ENCODE data around the gene HDAC8. TPM values are rescaled to one million over a fixed set of nuclear protein-coding genes. Genes with fewer than 3 reads are reported as not detected.

The HDAC8 gene
- total RNA-seq, 2 donors from 2014 or later = 31.5 to 46.8 TPM

DNA sequence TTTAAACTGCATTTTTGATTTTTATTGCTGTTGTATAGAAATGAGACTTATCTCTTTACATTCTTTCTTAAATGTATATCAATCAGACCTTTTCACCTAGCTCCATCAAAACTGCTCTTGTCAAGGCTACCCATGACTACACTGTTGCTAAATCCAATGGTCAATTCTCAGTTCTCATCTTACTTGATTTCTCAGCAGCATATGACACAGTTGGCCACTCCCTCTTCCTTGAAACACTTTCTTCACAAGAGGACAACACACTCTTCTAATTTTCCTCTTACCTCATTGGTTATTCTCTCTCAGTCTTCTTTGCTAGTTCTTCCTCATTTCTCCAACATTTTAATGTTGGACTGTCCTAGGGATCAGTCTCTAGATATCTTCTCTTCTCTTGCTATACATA lies 172.8 kb downstream of the HDAC8 start:
- Mint-ChIP-seq H3K36me3 (peaks cover 8% of the 10 kb centered on the region), H3K4me3 (no peak overlapping the region), H3K27me3 (peaks cover 0 to 2% of the 10 kb centered on the region in 2 donors), H3K27ac (no peak overlapping the region), H3K4me1 (ENCODE audit: low read depth in 2 of 2) (peaks cover 0 to 6% of the 10 kb centered on the region in 2 donors), H3K9me3 (no peaks in the 10 kb centered on the region)
- ATAC-seq (no peak), DNase-seq (ENCODE audit: low spot score) (no peak)

DNA sequence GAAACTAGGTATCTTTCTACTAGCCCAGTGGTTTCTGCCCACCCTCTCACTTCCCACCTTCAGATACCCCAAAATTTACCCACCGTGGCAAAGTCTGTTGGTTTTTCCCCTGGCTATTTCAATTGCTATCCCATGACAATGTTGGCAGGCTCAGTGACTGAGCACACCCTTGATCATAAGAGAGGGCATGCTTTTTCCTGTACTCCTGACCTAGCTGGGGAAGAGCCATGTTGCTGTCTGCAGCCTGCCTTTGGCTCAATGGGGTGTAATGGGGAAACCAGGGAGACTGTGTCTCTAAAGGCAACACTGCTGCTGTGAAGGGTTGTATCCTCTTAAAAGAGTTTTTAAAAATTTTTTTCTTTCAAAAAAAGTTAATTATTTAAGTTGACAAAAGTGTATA lies 176.5 kb downstream of the HDAC8 start:
- no peak for ATAC-seq
- Mint-ChIP-seq H3K4me1 (ENCODE audit: low read depth in 2 of 2) (peaks cover 0 to 6% of the 10 kb centered on the region in 2 donors), H3K27me3 (peaks cover 0 to 2% of the 10 kb centered on the region in 2 donors), H3K27ac (no peak overlapping the region), H3K36me3 (peaks cover 8% of the 10 kb centered on the region), H3K9me3 (no peaks in the 10 kb centered on the region), H3K4me3 (no peak overlapping the region)
- DNase-seq (ENCODE audit: low spot score) = no peak

DNA sequence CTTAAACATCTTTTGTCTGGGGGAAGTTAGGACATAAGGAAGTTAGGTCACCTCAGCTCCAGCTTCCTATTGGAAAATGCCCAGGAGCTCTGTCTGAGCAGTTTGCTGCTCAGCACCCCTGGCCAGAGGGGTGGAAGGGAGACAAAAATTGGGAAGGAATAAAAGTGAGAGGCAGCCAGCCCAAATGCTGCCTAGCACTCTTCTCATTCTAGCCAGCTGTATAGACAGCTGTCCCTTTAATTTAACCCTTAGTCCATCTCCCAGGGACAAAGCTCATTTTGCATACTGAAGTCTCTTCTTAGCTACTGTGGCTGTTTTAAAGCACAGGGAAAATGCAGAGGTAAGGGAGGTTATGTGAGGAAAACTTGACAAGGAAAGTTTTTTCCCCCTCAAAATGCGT lies 177.4 kb downstream of the HDAC8 start:
- ATAC-seq (no peak), DNase-seq (ENCODE audit: low spot score) (no peak)
- Mint-ChIP-seq H3K27me3 (peaks cover 0 to 2% of the 10 kb centered on the region in 2 donors), H3K9me3 (no peaks in the 10 kb centered on the region), H3K36me3 (peaks cover 5% of the 10 kb centered on the region), H3K27ac (no peak overlapping the region), H3K4me1 (ENCODE audit: low read depth in 2 of 2) (peaks cover 0 to 4% of the 10 kb centered on the region in 2 donors), H3K4me3 (no peak overlapping the region)

DNA sequence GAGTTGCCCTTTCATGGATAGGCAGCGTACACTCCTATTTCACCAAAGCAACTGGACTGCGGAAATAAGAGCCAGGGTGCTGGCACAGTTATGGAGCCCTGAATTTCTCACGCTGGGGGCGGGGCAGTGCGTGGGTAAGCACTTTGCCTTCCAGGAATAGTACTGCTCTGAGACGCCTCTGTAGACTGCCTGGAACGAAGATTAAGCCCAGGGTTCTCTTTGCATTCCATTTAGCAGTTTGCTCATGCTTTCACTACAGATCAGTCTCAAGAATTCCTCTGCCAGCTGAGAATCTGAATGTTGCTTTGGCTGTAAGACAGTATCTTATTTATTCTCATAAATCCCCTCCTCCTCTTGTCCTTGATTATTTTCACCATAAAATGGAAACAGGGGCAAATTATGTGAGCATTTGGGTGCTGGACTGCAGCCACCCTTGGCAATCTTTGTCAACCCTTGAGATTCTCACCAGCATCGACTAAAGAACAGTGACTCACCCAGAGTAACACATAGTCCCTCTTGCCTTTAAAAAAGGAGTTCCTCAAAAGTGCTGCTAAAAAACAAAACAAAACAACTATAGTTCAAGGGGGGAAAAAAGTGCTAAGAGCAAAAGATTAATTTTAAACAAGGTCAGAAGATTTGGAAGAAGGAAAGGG lies 178.0 kb downstream of the HDAC8 start:
- H3K27ac Mint-ChIP-seq = no peak overlapping the region
- no peaks in the 10 kb centered on the region for H3K36me3 Mint-ChIP-seq
- H3K9me3 Mint-ChIP-seq = no peaks in the 10 kb centered on the region
- no peak overlapping the region for H3K4me3 Mint-ChIP-seq
- DNase-seq (ENCODE audit: low spot score) (no peak), ATAC-seq (no peak)
- peaks cover 0 to 2% of the 10 kb centered on the region in 2 donors for H3K27me3 Mint-ChIP-seq
- no peaks in the 10 kb centered on the region for H3K4me1 Mint-ChIP-seq (ENCODE audit: low read depth in 2 of 2)

DNA sequence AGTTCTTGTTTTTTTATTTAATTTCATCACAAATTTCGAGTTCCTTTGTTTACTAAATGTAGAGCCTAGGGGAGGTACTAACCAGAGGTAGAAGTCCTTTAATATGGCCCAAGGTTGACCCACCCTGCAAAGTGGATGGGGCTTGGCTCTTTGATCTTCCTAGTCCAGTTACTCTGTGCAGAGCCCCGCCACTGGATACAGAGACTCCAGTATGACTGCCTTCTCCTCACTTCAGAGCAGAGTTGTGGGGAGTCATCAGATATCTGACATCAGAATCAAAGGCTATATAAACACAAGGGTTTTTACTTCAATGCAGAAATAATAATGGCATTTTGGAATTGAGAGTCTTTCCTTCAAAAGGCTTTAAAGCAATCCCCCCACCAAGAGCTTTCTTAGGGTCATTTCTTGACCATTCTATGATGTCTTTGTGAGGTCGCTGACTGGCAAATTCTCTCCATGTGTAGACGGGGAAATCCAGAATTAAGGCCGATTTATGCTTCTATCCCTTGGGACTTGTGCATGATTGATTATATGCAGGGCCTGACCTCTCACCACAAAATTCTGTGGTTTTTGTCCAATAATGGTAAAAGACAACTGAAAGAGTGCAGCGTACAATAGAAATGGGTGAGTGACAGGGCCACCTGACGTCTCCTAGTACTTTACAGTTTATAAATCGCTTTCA lies 178.7 kb downstream of the HDAC8 start:
- no peaks in the 10 kb centered on the region for H3K36me3 Mint-ChIP-seq
- H3K4me1 Mint-ChIP-seq (ENCODE audit: low read depth in 2 of 2) = no peaks in the 10 kb centered on the region
- no peak overlapping the region for H3K27ac Mint-ChIP-seq
- no peak for DNase-seq (ENCODE audit: low spot score)
- ATAC-seq = no peak
- no peak overlapping the region for H3K4me3 Mint-ChIP-seq
- H3K27me3 Mint-ChIP-seq = peaks cover 0 to 2% of the 10 kb centered on the region in 2 donors
- H3K9me3 Mint-ChIP-seq = no peaks in the 10 kb centered on the region

DNA sequence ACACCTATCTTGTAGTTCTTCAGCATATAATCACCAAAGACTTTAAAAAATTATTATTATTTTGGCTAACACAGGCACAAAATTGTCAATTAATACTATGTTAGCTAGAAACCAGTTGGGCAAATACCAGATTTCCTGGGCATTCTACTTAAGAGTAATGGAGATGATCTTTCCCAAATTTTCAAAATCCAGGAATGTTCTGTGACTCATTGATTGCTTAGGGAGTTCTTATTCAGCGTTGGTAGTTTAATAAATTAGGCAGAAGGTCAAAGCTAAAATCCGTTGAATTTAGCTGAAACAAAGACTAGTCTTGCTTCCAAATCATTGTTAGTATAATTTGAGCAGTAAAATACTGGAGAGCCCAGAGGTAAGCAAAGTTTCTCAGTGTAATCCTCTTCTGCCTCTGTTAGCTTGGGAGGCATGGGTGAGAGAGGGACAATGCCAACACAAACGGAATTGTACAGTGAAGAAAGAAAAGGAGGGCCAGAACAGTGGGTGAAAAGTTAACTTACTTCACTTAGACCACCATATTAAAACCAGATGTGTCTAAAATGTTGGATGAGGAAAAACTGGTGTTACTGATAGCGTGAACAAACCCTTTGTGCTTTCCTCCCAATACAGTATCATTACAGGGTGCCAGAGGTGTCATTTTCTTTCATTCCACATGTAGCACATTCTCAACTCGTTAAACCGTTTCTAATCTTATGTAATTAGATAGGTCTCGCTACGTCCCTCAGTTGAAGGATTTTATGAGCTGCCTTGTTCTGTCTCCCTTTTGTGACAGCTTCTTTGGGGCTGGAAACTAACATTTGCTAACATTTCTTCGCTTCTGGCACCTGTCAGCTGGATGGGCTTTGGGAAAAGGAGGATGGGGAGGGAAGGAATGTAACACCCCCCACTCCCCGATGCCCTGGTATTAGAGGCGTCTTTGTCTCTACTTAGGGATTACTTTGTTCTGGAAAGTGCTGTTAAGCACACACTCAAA lies 179.5 kb downstream of the HDAC8 start:
- DNase-seq (ENCODE audit: low spot score) (no peak), ATAC-seq (no peak)
- Mint-ChIP-seq H3K27me3 (peaks cover 0 to 2% of the 10 kb centered on the region in 2 donors), H3K4me1 (ENCODE audit: low read depth in 2 of 2) (no peaks in the 10 kb centered on the region), H3K27ac (no peak overlapping the region), H3K9me3 (no peaks in the 10 kb centered on the region), H3K4me3 (no peak overlapping the region), H3K36me3 (no peaks in the 10 kb centered on the region)

DNA sequence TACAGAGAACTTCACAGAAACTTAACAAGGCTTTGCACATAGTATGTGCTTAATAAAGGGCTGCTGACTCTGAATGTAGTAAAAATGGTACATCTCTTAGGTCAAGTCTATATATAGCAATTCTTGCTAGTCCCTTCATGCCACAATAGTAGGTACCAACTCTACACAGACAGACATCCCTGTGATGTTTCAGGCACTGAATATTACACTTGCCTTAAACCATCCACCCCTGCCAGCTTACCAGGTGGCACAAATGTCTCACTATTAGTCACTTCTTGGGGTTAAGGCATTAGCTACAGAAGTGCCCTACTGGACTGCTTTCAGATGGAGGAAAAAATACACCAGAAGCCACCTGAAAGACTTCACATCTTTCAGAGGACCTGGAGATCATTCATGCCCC lies 180.6 kb downstream of the HDAC8 start:
- no peak overlapping the region for H3K27ac Mint-ChIP-seq
- H3K9me3 Mint-ChIP-seq = no peaks in the 10 kb centered on the region
- no peak for DNase-seq (ENCODE audit: low spot score)
- H3K4me3 Mint-ChIP-seq = no peak overlapping the region
- H3K4me1 Mint-ChIP-seq (ENCODE audit: low read depth in 2 of 2) = no peaks in the 10 kb centered on the region
- no peak for ATAC-seq
- H3K27me3 Mint-ChIP-seq = peaks cover 0 to 5% of the 10 kb centered on the region in 2 donors
- H3K36me3 Mint-ChIP-seq = no peaks in the 10 kb centered on the region

DNA sequence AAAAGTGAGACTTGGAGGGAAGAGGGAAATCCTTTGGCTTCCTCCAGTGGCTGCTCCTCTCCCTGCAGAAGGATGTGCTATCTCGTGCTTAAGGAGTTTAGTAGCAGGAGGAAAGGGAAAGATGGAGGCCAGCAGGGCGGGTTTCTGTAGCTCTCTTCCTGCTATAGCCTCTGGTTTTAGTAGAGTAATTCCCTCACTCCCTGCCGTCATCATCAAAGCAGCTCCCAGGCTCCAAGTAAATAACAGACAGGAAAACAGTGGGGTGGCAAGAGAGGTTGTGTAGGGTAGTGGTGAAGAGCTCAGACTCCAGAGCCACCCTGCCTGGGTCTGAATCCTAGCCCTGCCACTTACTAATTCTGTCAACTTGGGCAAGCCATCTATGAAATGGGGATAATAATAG lies 185.4 kb downstream of the HDAC8 start:
- H3K9me3 Mint-ChIP-seq = no peaks in the 10 kb centered on the region
- peak in 1 of 2 donors; percentile 32 for ATAC-seq

DNA sequence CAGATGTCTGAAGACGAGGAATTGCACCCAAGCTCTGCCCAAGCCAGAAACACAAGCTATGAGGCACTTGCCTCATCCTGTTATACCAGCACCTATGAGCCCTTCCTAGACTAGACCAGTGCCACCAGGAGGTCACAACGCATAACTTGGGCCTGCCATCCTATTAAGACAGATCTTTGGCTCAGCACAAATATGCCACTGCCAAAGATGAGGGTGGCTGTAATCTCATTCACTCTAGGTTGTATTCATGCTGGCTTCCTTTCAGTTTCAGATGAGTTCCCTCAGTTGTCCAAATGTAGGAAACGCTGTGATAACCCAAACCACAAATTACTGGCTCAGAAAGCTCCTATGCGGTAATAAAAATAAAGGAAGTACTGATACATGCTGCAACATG lies 190.4 kb downstream of the HDAC8 start:
- Mint-ChIP-seq H3K9me3 (no peaks in the 10 kb centered on the region), H3K27me3 (peaks cover 0 to 2% of the 10 kb centered on the region in 2 donors), H3K4me3 (no peak overlapping the region), H3K27ac (no peak overlapping the region), H3K36me3 (no peaks in the 10 kb centered on the region), H3K4me1 (ENCODE audit: low read depth in 2 of 2) (no peaks in the 10 kb centered on the region)
- ATAC-seq (no peak), DNase-seq (ENCODE audit: low spot score) (no peak)

More for the DNA sequence above, 185.4 kb downstream of the HDAC8 start:
- H3K36me3 Mint-ChIP-seq = no peaks in the 10 kb centered on the region
- H3K4me3 Mint-ChIP-seq = no peak overlapping the region
- no peak for DNase-seq (ENCODE audit: low spot score)
- no peaks in the 10 kb centered on the region for H3K4me1 Mint-ChIP-seq (ENCODE audit: low read depth in 2 of 2)
- no peak overlapping the region for H3K27ac Mint-ChIP-seq
- peaks cover 0 to 7% of the 10 kb centered on the region in 2 donors for H3K27me3 Mint-ChIP-seq

DNA sequence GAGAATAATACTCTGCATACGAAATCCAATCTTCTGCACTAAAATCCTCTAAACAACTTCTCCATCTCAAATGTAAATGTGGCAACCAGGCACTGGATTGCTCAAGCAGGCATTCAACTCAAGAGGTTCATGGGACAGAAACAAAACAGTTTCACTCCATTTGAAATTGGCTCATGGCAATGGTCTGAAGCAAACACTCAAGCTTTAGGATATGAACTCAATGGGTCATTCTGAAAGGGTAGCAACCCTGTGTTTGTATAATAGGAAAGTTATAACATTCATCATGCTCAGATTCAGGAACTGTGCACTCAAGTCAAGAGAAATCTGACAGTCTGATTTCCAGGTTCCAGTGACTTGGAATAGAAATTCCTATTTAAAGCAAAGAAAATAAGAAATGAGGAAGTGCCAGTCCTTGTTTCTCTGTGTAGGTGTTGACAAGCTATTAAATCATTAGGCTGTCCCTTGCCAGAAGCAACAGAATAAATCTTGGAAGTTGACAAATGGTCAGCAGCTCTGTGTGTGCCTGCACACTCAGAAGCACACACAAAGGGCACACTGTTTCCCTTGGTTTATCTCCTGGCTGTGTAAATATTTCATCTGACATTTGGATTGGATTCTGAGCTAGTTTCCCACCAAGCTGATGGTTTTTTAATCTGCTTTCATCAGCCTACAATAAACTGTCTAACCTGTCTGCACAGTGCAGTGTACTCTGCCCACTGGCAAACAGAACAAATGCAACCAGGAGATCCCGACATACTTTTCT lies 191.0 kb downstream of the HDAC8 start:
- H3K27me3 Mint-ChIP-seq = peaks cover 0 to 2% of the 10 kb centered on the region in 2 donors
- H3K9me3 Mint-ChIP-seq = no peaks in the 10 kb centered on the region
- no peak for DNase-seq (ENCODE audit: low spot score)
- H3K4me1 Mint-ChIP-seq (ENCODE audit: low read depth in 2 of 2) = no peaks in the 10 kb centered on the region
- H3K36me3 Mint-ChIP-seq = no peaks in the 10 kb centered on the region
- ATAC-seq = no peak
- no peak overlapping the region for H3K27ac Mint-ChIP-seq
- H3K4me3 Mint-ChIP-seq = no peak overlapping the region

DNA sequence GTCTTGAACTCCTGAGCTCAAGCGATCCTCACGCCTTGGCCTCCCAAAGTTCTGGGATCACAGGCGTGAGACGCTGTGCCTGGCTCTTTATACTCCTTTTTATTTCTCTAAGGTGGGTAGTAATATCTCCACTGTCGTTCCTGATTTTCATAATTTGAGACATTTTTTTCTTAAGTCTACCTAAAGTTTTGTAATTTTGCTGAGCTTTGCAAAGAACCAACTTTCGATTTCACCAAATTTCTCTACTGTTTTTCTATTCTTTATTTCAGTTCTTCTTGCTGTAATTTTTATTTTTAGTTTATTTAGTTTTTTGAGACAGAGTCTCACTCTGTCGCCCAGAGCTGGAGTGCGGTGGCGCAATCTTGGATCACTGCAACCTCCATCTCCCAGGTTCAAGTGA lies 196.5 kb downstream of the HDAC8 start:
- DNase-seq (ENCODE audit: low spot score) = no peak
- no peak overlapping the region for H3K4me3 Mint-ChIP-seq
- ATAC-seq = no peak
- no peaks in the 10 kb centered on the region for H3K4me1 Mint-ChIP-seq (ENCODE audit: low read depth in 2 of 2)
- H3K27ac Mint-ChIP-seq = no peak overlapping the region
- H3K27me3 Mint-ChIP-seq = no peaks in the 10 kb centered on the region
- no peaks in the 10 kb centered on the region for H3K9me3 Mint-ChIP-seq
- no peaks in the 10 kb centered on the region for H3K36me3 Mint-ChIP-seq

DNA sequence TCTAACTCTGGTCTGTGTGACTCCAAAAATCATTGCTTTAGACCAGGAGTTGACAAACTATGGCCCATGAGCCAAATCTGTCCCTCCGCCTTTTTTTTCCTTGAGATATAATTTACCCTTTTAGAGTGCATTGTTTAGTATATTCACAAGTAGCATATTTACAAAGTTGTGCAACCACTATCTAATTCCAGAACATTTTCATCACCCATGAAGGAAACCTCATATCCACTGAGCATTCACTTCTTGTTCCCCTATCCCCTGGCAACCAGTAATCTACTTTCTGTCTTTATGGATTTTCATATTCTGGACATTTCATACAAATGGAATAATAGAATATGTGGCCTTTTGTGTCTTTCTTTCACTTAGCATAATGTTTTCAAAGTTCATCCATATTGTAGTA lies 199.5 kb downstream of the HDAC8 start:
- H3K4me3 Mint-ChIP-seq = no peak overlapping the region
- no peak for ATAC-seq

DNA sequence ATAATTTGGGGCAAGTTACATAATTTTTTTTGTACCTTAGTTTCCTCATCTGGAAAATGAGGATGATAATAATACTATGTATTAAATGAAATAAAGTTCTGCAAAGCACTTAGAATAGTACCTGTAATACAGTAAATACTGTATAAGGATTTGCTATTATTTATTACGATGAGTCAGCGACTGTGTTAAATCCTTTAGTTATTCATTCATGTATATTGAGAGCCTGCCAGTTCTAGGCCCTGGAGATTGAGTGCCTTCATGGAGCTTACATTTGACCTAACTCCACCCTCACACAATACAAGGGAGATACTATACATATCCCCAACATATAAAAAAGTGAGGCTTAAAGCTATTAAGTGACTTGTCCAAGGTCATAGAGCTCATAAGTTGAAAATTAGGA lies 199.9 kb downstream of the HDAC8 start:
- no peak overlapping the region for H3K27ac Mint-ChIP-seq
- peaks cover 0 to 2% of the 10 kb centered on the region in 2 donors for H3K27me3 Mint-ChIP-seq
- H3K4me3 Mint-ChIP-seq = no peak overlapping the region
- no peaks in the 10 kb centered on the region for H3K9me3 Mint-ChIP-seq
- H3K4me1 Mint-ChIP-seq (ENCODE audit: low read depth in 2 of 2) = no peaks in the 10 kb centered on the region
- ATAC-seq (no peak), DNase-seq (ENCODE audit: low spot score) (no peak)
- H3K36me3 Mint-ChIP-seq = no peaks in the 10 kb centered on the region

More for the DNA sequence above, 199.5 kb downstream of the HDAC8 start:
- no peak overlapping the region for H3K27ac Mint-ChIP-seq
- H3K27me3 Mint-ChIP-seq = peaks cover 0 to 2% of the 10 kb centered on the region in 2 donors
- H3K9me3 Mint-ChIP-seq = no peaks in the 10 kb centered on the region
- no peak for DNase-seq (ENCODE audit: low spot score)
- no peaks in the 10 kb centered on the region for H3K36me3 Mint-ChIP-seq
- H3K4me1 Mint-ChIP-seq (ENCODE audit: low read depth in 2 of 2) = no peaks in the 10 kb centered on the region
